NCI-H1417 treated with DMSO at 0.1 percent for 48 hours (cell line): ENCODE results near the gene JAKMIP1.

ENCODE experiments used
- DNase-seq: peaks from one replicate; lab custom pipeline; 2025; lab: John Stamatoyannopoulos, UW

The JAKMIP1 gene

GRCh38 chr4:6201580-6202091, 1.3 kb upstream of the JAKMIP1 start:
- DNase-seq: no peak

DNA sequence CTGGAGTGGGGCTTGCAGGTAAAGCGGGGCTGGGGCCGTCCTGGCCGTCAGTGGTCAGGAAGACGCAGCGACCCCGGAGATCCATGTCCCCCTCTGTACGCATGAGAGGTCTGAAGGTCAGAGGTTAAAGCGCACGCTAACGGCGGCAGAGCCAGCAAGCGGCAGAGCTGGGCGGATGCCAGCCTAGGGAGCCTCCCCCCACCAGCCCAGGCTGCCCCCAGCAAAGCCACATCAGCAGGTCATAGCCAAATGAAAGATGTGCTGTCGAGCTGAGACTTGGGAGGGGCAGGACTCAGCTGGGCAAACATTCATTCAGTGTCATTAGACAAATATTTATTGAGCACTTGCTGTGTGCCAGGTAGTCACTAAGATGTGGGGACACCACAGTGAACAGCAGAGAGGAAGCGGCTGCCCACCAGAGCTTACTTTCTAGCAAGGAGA, 593 bp upstream of the JAKMIP1 start:
- DNase-seq: no peak

GRCh38 chr4:6199422-6199921, 877 bp downstream of the JAKMIP1 start:
- no peak for DNase-seq

DNA sequence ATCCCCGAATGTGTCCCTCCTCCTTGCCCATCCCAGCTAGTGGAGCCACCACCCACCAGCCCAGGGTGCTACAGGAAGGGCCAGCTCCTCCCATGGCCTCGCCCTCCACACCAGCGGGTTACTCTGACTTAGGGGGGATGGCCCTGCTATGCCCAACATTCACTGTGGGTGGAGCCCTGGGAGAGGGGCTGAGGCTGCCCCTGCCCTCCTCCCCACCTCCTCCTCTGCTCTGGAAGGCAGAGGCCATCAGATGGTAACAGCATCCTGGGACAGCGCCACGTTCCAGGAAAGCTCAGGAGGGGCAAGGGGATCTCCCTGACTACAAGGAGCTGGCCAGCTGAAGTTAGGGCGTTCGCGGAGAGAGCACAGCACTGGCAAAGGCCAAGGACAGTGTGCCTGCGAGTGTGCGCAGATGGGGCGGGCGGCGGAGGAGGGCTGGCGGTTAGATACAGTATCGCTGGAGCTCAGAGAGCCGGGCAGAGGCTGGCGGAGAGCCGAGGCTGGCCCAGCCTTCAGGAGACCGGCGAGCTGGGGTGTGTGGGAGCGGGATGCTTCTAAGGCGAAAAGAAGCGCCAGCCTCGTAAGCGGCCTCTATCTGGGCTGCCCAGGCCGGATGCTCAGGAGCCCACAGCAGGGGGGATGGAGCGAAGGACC, 1.5 kb downstream of the JAKMIP1 start:
- DNase-seq: no peak

DNA sequence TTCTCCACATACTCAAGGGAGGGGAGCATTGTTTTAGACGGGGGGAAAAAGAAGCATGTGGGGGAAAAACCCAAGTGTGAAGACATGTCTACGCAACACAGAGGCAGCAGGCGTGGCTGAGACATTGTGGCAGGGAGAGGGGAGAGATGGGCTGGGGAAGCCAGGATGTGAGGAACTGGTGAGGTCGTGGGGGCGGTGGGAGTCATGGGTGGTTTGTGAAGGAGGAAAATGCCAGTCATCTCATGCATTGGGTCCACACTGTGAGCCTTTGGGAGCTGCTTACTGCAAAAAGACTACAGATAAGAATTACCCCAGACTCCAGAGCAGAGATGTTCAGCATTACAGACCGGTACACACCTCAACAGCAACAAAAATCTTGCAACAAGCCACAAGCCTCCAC, 2.1 kb downstream of the JAKMIP1 start:
- DNase-seq: no peak

- no peak for DNase-seq
Measured at GRCh38 chr4:6197433-6198174, 2.7 kb downstream of the JAKMIP1 start.

GRCh38 chr4:6196871-6197270, 3.5 kb downstream of the JAKMIP1 start:
- DNase-seq: no peak

DNA sequence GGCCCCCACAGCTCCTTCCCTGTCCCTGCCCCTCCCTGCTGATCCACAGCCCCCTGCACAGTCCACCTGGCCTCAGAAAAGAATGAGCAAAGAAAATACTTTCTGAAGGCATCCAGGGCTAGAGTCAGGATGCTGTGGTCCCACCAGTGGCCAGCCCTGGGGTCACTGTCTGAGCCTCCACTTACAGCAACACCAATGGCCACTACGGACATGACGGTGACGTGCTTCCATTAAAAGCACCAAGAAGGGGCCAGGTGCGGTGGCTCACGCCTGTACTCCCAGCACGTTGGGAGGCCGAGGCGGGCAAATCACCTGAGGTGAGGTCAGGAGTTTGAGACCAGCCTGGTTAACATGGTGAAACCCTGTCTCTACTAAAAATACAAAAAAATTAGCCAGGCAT, 4.0 kb downstream of the JAKMIP1 start:
- no peak for DNase-seq

- DNase-seq: no peak
Measured at GRCh38 chr4:6195602-6196319, 4.6 kb downstream of the JAKMIP1 start.

- DNase-seq: no peak
Measured at GRCh38 chr4:6194458-6195195, 5.7 kb downstream of the JAKMIP1 start.

DNA sequence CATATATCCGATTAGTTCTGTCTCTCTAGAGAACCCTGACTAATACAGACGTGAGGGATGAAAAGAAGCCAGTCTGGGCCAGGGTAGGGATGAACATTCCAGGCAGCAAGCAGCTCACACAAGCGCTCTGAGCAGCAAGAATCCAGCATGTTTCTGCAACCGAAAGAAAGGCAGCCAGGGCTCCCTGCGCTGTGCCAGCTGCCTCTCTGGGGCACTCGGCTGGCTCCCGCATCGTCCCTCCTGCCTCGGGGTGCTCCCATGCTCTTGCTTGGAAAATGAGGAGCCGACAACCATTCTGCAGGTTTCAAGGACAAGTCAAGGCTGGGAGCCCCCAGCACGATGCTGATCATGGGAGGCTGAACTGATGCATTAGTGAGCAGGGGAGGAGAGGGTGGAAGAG, 7.0 kb downstream of the JAKMIP1 start:
- no peak for DNase-seq

GRCh38 chr4:6192245-6192644, 8.1 kb downstream of the JAKMIP1 start:
- no peak for DNase-seq

DNA sequence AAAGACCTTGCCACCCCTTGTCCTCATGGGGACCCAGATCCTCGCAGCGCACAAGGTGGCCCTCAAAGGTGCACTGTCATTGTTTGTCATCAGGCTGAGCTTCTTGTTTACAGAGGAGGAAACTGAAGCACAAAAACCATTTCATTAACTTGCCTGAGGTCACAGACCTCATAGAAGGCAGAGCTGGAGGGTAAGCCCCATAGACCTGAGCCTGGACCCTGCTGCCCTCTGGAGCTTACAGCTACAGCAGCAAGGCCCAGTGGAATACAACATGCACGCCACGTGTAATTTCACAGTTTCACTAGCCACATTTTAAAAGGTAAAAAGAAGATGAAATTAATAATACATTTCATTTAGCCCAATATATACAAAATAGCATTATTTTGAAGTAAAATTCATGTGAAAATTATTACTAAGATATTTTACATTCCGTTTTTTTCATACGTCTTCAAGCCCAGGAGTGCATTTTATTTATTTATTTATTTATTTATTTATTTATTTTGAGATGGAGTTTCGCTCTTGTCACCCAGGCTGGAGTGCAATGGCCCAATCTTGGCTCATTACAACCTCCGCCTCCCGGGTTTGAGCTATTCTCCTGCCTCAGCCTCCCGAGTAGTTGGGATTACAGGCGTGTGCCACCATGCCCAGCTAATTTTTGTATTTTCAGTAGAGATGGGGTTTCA, 8.8 kb downstream of the JAKMIP1 start:
- no peak for DNase-seq

DNA sequence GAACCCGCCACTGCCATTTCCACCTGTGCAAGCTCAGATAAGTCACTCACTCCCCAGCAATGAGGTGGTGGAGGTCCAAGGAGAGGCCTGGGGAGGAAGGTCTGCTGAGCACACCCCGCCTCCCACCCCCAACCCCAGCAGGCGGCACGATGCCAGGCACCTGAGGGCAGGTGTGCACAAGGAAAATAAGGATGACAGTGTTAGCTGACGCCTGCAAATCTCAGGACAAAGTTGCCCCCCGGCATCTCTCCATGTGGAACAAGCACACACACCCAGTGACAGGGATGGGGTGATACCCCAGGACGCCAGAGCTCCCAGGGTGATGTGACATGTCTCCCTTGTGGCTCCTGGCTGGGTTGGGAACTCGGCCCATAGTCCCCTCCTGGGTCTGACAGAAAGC, 9.9 kb downstream of the JAKMIP1 start:
- DNase-seq: no peak

DNA sequence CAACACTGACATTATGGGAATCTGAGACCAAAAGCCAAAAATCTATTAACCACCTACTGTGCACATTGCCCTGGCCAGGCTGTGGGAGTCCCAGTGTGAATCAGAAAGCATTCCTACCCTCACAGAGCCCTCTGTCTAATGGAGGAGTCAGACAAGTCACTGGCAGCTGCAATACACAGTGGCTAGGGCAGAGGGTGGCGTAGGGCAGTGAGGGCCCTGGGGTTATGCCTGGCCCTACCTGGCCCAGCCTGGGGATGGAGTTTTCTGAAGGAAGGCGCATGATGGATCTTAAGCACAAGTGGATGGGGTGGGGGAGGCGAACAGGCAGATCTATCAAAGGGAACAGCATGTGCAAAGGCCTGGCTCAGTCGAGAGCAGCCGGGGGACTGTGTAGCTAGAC, 10.8 kb downstream of the JAKMIP1 start:
- no peak for DNase-seq

DNA sequence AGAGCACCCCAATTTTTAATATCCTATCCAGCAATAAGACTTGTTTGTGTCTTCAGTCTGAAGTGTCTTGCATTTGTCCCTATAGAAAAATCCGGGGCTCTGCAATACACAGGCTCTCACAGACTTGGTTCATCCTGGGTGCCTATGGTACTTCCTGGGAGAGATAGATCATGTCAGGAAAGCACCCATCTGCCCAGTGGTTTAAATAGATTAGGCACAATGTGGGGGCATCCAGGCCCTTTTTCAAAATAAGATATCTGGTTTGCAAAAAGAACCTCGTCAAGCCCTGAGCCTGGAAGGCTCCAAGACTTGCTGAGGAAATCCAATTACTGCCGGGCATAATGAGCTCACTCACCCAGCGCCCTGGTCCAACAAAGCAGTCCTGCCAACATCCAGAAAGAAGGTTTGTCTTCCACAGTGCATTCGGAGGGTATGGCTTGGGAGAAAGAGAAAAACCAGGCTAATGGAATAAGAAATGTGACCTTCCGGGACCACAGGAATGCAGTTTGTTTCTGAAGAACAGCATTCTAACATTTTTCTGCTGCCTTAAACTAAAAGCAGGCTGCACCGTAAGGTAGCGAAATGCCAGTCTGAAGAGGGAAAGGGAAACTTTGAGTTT, 11.6 kb downstream of the JAKMIP1 start:
- no peak for DNase-seq

- no peak for DNase-seq
Measured at GRCh38 chr4:6184169-6184568, 16.2 kb downstream of the JAKMIP1 start.

GRCh38 chr4:6183740-6184139, 16.6 kb downstream of the JAKMIP1 start:
- no peak for DNase-seq

DNA sequence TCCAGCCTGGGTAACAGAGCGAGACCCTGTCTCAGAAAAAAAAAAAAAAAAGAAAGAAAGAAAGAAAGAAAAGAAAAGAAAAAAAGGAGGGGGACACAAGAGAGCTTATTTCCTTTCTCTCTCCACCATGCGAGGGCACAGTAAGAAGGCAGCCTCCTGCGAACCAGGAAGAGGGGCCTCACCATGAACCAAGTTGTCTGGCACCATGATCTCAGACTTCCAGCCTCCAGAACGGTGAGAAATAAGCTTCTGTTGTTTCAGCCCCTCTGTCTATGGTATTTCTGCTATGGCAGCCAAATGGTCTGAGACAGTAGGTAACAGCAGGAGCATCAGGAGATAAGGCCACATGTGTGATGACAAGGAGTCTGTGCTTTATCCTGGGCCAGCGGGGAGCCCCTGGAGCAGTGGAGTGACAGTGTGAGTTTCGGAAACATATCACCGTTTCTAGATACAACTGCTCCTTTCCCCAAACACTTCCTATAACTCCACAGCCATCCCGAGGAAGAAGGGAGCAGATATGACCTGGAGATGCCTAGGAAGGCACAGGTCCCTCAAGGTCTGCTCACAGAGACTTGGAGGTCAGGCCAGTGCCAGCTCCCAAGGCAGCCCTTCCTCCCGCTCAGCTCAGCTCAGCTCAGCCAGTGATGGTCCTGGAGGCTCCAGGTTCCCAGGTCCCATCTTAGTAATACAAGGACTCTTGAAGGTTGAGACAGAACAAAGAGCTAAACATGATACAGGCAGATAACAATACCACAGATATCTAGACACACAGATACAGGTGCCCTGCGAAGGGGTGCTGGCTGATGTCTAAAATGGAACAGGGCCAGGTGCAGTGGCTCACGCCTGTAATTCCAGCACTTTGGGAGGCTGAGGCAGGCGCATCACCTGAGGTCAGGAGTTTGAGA, 17.7 kb downstream of the JAKMIP1 start:
- DNase-seq: no peak
